H1 (cell line): Measurements from ENCODE around the gene MAPK8IP1. TPM values are rescaled to one million over a fixed set of nuclear protein-coding genes. Genes with fewer than 3 reads are reported as not detected.

Experiments
- CTCF ChIA-PET: fragments of 300-600 bp; sonication (Branson Sonifier 250); formaldehyde crosslinking; loops from one replicate; lab custom pipeline; 2021; ENCODE audit not compliant: partially characterized antibody; lab: Charles Lee
- POLR2A ChIA-PET: fragments of 300-600 bp; sonication (Branson Sonifier 250); formaldehyde crosslinking; loops from one replicate; lab custom pipeline; 2021; ENCODE audit warnings: inconsistent platforms; ENCODE audit not compliant: partially characterized antibody; lab: Charles Lee
- DNase-seq, 2 experiments: peaks; one replicate each; pipeline versions ENCODE4 v3.0.0 to v3.0.0-alpha.2; 2010 to 2022; ENCODE audit warnings: low spot score in 2 of 2, low read depth in 1 of 2, mixed read lengths in 1 of 2
- FAIRE-seq: peaks from 2 replicates; lab custom pipeline; 2011; peaks lifted over from hg19 to GRCh38; lab: Jason Lieb, UNC
- H2AFZ ChIP-seq: 2 replicates; pipeline ENCODE4 v1.8.1; 2012; ENCODE audit warnings: low read length, inconsistent platforms
- H2AK5ac ChIP-seq: 2 replicates; pipeline ENCODE4 v1.6.1; 2013; ENCODE audit warnings: low read depth, low read length
- H2BK120ac ChIP-seq: replicated peaks from 2 replicates; pipeline ENCODE3; 2013; ENCODE audit warnings: low read depth, low read length, inconsistent platforms
- H2BK12ac ChIP-seq: 2 replicates; pipeline ENCODE4 v1.6.1; 2013; ENCODE audit warnings: low read depth, low read length
- H2BK15ac ChIP-seq: 2 replicates; pipeline ENCODE4 v1.6.1; 2013; ENCODE audit warnings: low read length
- H2BK20ac ChIP-seq: 2 replicates; pipeline ENCODE4 v1.6.1; 2013; ENCODE audit warnings: low read length
- H2BK5ac ChIP-seq: 2 replicates; pipeline ENCODE4 v1.6.1; 2013; ENCODE audit warnings: low read depth, low read length
- H3K14ac ChIP-seq: 2 replicates; pipeline ENCODE4 v1.6.1; 2013; ENCODE audit warnings: inconsistent platforms; ENCODE audit not compliant: insufficient read length
- H3K18ac ChIP-seq: 2 replicates; pipeline ENCODE4 v1.6.1; 2013; ENCODE audit warnings: low read length; ENCODE audit errors: extremely low read depth
- H3K23ac ChIP-seq: 2 replicates; pipeline ENCODE4 v1.6.1; 2013; ENCODE audit warnings: inconsistent platforms; ENCODE audit not compliant: insufficient read length
- H3K23me2 ChIP-seq: 2 replicates; pipeline ENCODE4 v1.6.1; 2013; ENCODE audit warnings: low read depth, low read length
- H3K27ac ChIP-seq: 2 replicates; pipeline ENCODE4 v1.6.1; 2011; ENCODE audit warnings: low read depth, low read length, inconsistent platforms
- H3K27me3 ChIP-seq, 4 experiments: replicated peaks in 1 of 4; 1 replicate in 1 of 4; 2 replicates in 3 of 4; pipeline versions ENCODE4 v1.6.1 to v1.8.1; 2011 to 2013; ENCODE audit warnings: low read length in 3 of 4, mild to moderate bottlenecking in 3 of 4, inconsistent platforms in 2 of 4, mixed read lengths in 2 of 4, moderate library complexity in 1 of 4; ENCODE audit not compliant: control insufficient read depth in 3 of 4, insufficient read depth in 3 of 4; ENCODE audit errors: extremely low read depth in 1 of 4
- H3K36me3 ChIP-seq, 4 experiments: 2 replicates each; pipeline versions ENCODE4 v1.6.1 to v1.8.1; 2011 to 2013; ENCODE audit warnings: mild to moderate bottlenecking in 4 of 4, low read length in 3 of 4, moderate library complexity in 2 of 4, control low read depth in 1 of 4, inconsistent platforms in 1 of 4; ENCODE audit not compliant: insufficient read depth in 4 of 4, control insufficient read depth in 2 of 4
- H3K4ac ChIP-seq: replicated peaks from 2 replicates; pipeline ENCODE3; 2013; ENCODE audit warnings: low read length, low read depth, mixed read lengths, inconsistent platforms; ENCODE audit not compliant: insufficient read length
- H3K4me1 ChIP-seq, 4 experiments: replicated peaks in 1 of 4; 1 replicate in 1 of 4; 2 replicates in 3 of 4; pipeline versions ENCODE4 v1.6.1 to v1.8.1; 2011 to 2013; ENCODE audit warnings: low read length in 3 of 4, inconsistent platforms in 2 of 4, mixed read lengths in 1 of 4; ENCODE audit not compliant: insufficient read depth in 4 of 4, control insufficient read depth in 3 of 4
- H3K4me2 ChIP-seq, 2 experiments: 2 replicates each; pipeline versions ENCODE4 v1.6.1 to v1.8.1; 2011 to 2013; ENCODE audit warnings: low read depth in 2 of 2, low read length in 2 of 2, control low read depth in 1 of 2, inconsistent platforms in 1 of 2, mild to moderate bottlenecking in 1 of 2; ENCODE audit not compliant: insufficient read depth in 1 of 2
- H3K4me3 ChIP-seq, 4 experiments: fragments of 200-600, 300-600 bp in 1 of 4; sonication (generic), shearing (Covaris generic), sonication (Bioruptor Twin) in 1 of 4; 2 replicates each; pipeline versions ENCODE4 v1.5.1 to v1.8.1; 2011 to 2016; ENCODE audit warnings: low read length in 4 of 4, low read depth in 3 of 4, control low read depth in 2 of 4, inconsistent platforms in 2 of 4, mild to moderate bottlenecking in 2 of 4, mixed read lengths in 1 of 4, moderate library complexity in 1 of 4; ENCODE audit not compliant: insufficient read depth in 2 of 4; ENCODE audit errors: extremely low read depth in 1 of 4
- H3K56ac ChIP-seq: replicated peaks from 2 replicates; pipeline ENCODE3; 2013; ENCODE audit warnings: low read depth, mild to moderate bottlenecking, mixed read lengths, low read length, inconsistent platforms; ENCODE audit not compliant: insufficient read length
- H3K79me1 ChIP-seq: 2 replicates; pipeline ENCODE4 v1.6.1; 2013; ENCODE audit warnings: low read depth, low read length, control low read depth
- H3K79me2 ChIP-seq, 2 experiments: 2 replicates each; pipeline versions ENCODE4 v1.6.1 to v1.8.1; 2012 to 2013; ENCODE audit warnings: low read length in 2 of 2, mild to moderate bottlenecking in 2 of 2, inconsistent platforms in 1 of 2; ENCODE audit not compliant: insufficient read depth in 2 of 2, control insufficient read depth in 1 of 2
- H3K9ac ChIP-seq, 4 experiments: replicated peaks in 1 of 4; 1 replicate in 1 of 4; 2 replicates in 3 of 4; pipeline versions ENCODE4 v1.6.1 to v1.8.1; 2011 to 2013; ENCODE audit warnings: low read depth in 3 of 4, low read length in 3 of 4, control low read depth in 2 of 4, mild to moderate bottlenecking in 2 of 4, moderate library complexity in 2 of 4, inconsistent platforms in 1 of 4; ENCODE audit errors: extremely low read depth in 1 of 4
- H3K9me3 ChIP-seq, 2 experiments: 2 replicates each; pipeline versions ENCODE4 v1.6.1 to v1.8.1; 2012 to 2013; ENCODE audit warnings: mild to moderate bottlenecking in 2 of 2, moderate library complexity in 2 of 2, control low read depth in 1 of 2, inconsistent platforms in 1 of 2, low read depth in 1 of 2, low read length in 1 of 2, mixed read lengths in 1 of 2; ENCODE audit not compliant: insufficient read depth in 2 of 2
- H4K20me1 ChIP-seq, 2 experiments: replicated peaks in 1 of 2; 2 replicates each; pipeline versions ENCODE3 to v1.8.1; 2011 to 2013; ENCODE audit warnings: inconsistent platforms in 2 of 2, low read length in 2 of 2, mild to moderate bottlenecking in 1 of 2; ENCODE audit not compliant: insufficient read depth in 2 of 2, control insufficient read depth in 1 of 2
- H4K5ac ChIP-seq: 2 replicates; pipeline ENCODE4 v1.6.1; 2013; ENCODE audit warnings: low read length, low read depth, mixed read lengths, inconsistent platforms; ENCODE audit not compliant: insufficient read length
- H4K8ac ChIP-seq: 2 replicates; pipeline ENCODE4 v1.8.0; 2013; ENCODE audit warnings: mild to moderate bottlenecking, moderate library complexity, low read length, inconsistent platforms; ENCODE audit not compliant: insufficient read depth; ENCODE audit errors: extremely low read depth
- H4K91ac ChIP-seq: replicated peaks from 2 replicates; pipeline ENCODE3; 2013; ENCODE audit warnings: low read length, mixed read lengths, inconsistent platforms; ENCODE audit not compliant: insufficient read length
- BACH1 ChIP-seq: IDR thresholded peaks from 2 replicates; pipeline ENCODE4 v1.6.1; 2012; ENCODE audit warnings: low read length, improper control_type of control experiment
- CBX8 ChIP-seq: fragments of 300-800, 300-1000 bp; sonication (generic); IDR thresholded peaks from 2 replicates; pipeline ENCODE4 v1.7.1; 2016; ENCODE audit warnings: low read depth, low read length, borderline replicate concordance
- CHD1 ChIP-seq: IDR thresholded peaks from 2 replicates; pipeline ENCODE4 v1.6.1; 2012; ENCODE audit warnings: low read depth, low read length, improper control_type of control experiment
- CREB1 ChIP-seq: IDR thresholded peaks from 2 replicates; pipeline ENCODE4 v1.6.1; 2012; ENCODE audit warnings: inconsistent platforms
- EGR1 ChIP-seq: IDR thresholded peaks from 2 replicates; pipeline ENCODE4 v1.6.1; 2011; ENCODE audit warnings: low read depth, low read length, borderline replicate concordance
- NANOG ChIP-seq: IDR thresholded peaks from 2 replicates; pipeline ENCODE4 v1.6.1; 2011; ENCODE audit warnings: low read length, low read depth, mild to moderate bottlenecking, inconsistent platforms; ENCODE audit not compliant: insufficient read depth, poor library complexity, severe bottlenecking
- SP4 ChIP-seq: IDR thresholded peaks from 2 replicates; pipeline ENCODE4 v1.6.1; 2012; ENCODE audit warnings: low read length, inconsistent platforms
- TBP ChIP-seq: IDR thresholded peaks from 2 replicates; pipeline ENCODE4 v1.6.1; 2011; ENCODE audit warnings: low read depth, low read length, improper control_type of control experiment
- TCF12 ChIP-seq: IDR thresholded peaks from 2 replicates; pipeline ENCODE4 v1.6.1; 2011; ENCODE audit warnings: low read depth, mild to moderate bottlenecking, low read length
- WGBS, 2 experiments: shearing (Covaris generic) in 1 of 2; methylation state at CpG; one replicate each; pipeline versions ENCODE4 v1.1.6 to v1.1.7; 2013 to 2015; ENCODE audit warnings: low lambda C conversion rate in 2 of 2, mixed read lengths in 2 of 2, inconsistent platforms in 1 of 2, low coverage in 1 of 2, missing lambda C conversion rate in 1 of 2; ENCODE audit not compliant: insufficient replicate concordance in 2 of 2, insufficient coverage in 1 of 2, insufficient read length in 1 of 2; ENCODE audit errors: extremely low coverage in 1 of 2, missing lambda C conversion rate in 1 of 2; 5-methylcytosine and 5-hydroxymethylcytosine counted together
- polyA plus RNA-seq, 7 experiments: library from polyadenylated mRNA; depleted of rRNA in 3 of 7; stranded (reverse) in 5 of 7; unstranded in 2 of 7; fragments of >200 nt in 5 of 7; fragments of 200-250 nt in 2 of 7; gene quantifications; 1 replicate in 5 of 7; 2 replicates in 1 of 7; 4 replicates in 1 of 7; pipeline versions ENCODE4 v1.2.1 to v1.2.3, GENCODE V29; 2011 to 2013; ENCODE audit warnings: missing spikeins in 2 of 7, mixed read lengths in 2 of 7
- total RNA-seq: library from RNA; stranded (reverse); fragmentation: NEBNext Ultra II Directional; extraction: Animal tissue kit (Norgen Biotek cat#: 25700); gene quantifications from 2 replicates; pipeline ENCODE4 v1.2.1, GENCODE V29; 2021
- TF ChIP-seq, protein P1 (sequence below): IDR thresholded peaks from 2 replicates; pipeline ENCODE4 v1.6.1; 2011; ENCODE audit warnings: low read depth, mild to moderate bottlenecking, low read length; ENCODE audit not compliant: insufficient read depth

The MAPK8IP1 gene
- total and polyA plus RNA-seq, 2 of the 8 experiments (the other 6 are each of a cell fraction or from before 2014, with no cell fraction given) = 32.4 to 40.1 TPM

DNA sequence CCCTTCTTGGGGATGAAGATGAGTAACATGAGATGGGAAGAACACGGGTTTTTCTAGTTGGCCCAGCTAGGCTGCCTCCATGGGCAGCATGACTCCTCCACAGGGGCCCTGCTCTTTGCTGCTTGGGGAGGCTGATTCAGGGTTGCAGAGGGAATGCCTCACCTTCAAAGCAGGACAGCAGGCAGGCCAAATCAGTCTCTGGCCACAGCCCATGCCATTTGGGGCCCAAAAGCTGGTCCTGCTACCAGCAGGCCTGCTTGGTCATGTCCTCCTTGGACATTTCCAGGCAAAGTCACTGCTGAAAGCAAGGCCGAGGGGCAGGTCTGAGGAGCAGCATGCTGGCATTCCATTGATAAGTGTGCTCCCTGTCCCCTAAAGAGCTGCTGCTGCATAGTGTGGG is 13.8 kb upstream of the MAPK8IP1 start:
- Histone ChIP-seq H3K18ac (no peak overlapping the region), H3K9me3 (no peaks in the 10 kb centered on the region), H4K20me1 (peaks cover 0 to 2% of the 10 kb centered on the region in 2 experiments), H4K8ac (no peak overlapping the region), H3K56ac (no peak overlapping the region), H2AK5ac (no peak overlapping the region), H2BK120ac (no peak overlapping the region), H3K23ac (no peak overlapping the region), H3K79me1 (no peaks in the 10 kb centered on the region; the same call in 1 of the 2 replicates), H2BK20ac (no peak overlapping the region), H2AFZ (no peak overlapping the region), H3K27ac (no peak overlapping the region), H2BK15ac (no peak overlapping the region), H3K4me2 (no peak overlapping the region), H3K4me1 (peaks cover 8 to 13% (median 12%) of the 10 kb centered on the region in 4 experiments; a peak in 6 of 7 replicates), H3K23me2 (no peaks in the 10 kb centered on the region), H4K5ac (no peak overlapping the region), H3K27me3 (no peaks in the 10 kb centered on the region), H3K9ac (no peak overlapping the region), H4K91ac (no peak overlapping the region), H3K14ac (no peak overlapping the region), H3K79me2 (no peaks in the 10 kb centered on the region), H3K4ac (no peak overlapping the region), H2BK12ac (no peak overlapping the region), H2BK5ac (no peak overlapping the region), H3K4me3 (no peak overlapping the region), H3K36me3 (peaks cover 5 to 15% (median 10%) of the 10 kb centered on the region in 4 experiments; a peak in 5 of 8 replicates)
- ChIA-PET POLR2A (interaction anchor here (1.0 to 2.5 kb wide), 3 partner anchors 9 to 63 kb away, joined by 3 to 9 read pairs (median 6); partner anchors contain the start of gene LARGE2), CTCF (interaction anchor here (0.9 to 6.3 kb wide), 19 partner anchors 11 to 362 kb away, joined by 3 to 90 read pairs (median 10); partner anchors contain the start of gene PEX16)
- TF ChIP-seq TCF12 (no peak), TBP (no peak), SP4 (no peak), NANOG (no peak), BACH1 (no peak), CBX8 (no peak), CREB1 (no peak), EGR1 (no peak), CHD1 (no peak)
- TF ChIP-seq, protein P1, sequence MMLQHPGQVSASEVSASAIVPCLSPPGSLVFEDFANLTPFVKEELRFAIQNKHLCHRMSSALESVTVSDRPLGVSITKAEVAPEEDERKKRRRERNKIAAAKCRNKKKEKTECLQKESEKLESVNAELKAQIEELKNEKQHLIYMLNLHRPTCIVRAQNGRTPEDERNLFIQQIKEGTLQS = no peak
- no peak for DNase-seq
- no peak for FAIRE-seq
- 92% methylated on average over 2 of the region's 2 CpGs; no CpG with 5 or more reads in 1 of the 2 experiments for WGBS, 2 experiments
